Endodermal cell (in vitro differentiated cells): ENCODE data around the gene PATL1. TPM values are rescaled to one million over a fixed set of nuclear protein-coding genes. Genes with fewer than 3 reads are reported as not detected.
"Not testable (repeated sequence)": the region's sequence is repeated elsewhere in the genome, so short reads cannot be mapped to it uniquely, and the experiment has no call there.

ENCODE experiments used
- DNase-seq: peaks from one replicate; pipeline ENCODE4 v3.0.0-alpha.2; 2017
- H3K27ac ChIP-seq: 2 replicates; pipeline ENCODE4 v1.5.1; 2013; ENCODE audit warnings: mild to moderate bottlenecking, low read depth, low read length, moderate library complexity
- H3K27me3 ChIP-seq: 2 replicates; pipeline ENCODE4 v1.6.1; 2013; ENCODE audit warnings: mild to moderate bottlenecking, low read length, moderate library complexity; ENCODE audit not compliant: insufficient read depth, control insufficient read depth, poor library complexity, severe bottlenecking
- H3K36me3 ChIP-seq: 2 replicates; pipeline ENCODE4 v1.7.0; 2013; ENCODE audit warnings: mild to moderate bottlenecking, low read length, moderate library complexity; ENCODE audit not compliant: control insufficient read depth, insufficient read depth
- H3K4me1 ChIP-seq: one replicate; pipeline ENCODE4 v1.7.0; 2013; ENCODE audit warnings: low read length; ENCODE audit not compliant: control insufficient read depth, insufficient read depth
- H3K4me3 ChIP-seq: 2 replicates; pipeline ENCODE4 v1.5.1; 2013; ENCODE audit warnings: mild to moderate bottlenecking, low read length, moderate library complexity
- H3K9ac ChIP-seq: 2 replicates; pipeline ENCODE4 v1.6.1; 2013; ENCODE audit warnings: mild to moderate bottlenecking, low read length, moderate library complexity; ENCODE audit not compliant: poor library complexity, severe bottlenecking; ENCODE audit errors: extremely low read depth
- H3K9me3 ChIP-seq: 2 replicates; pipeline ENCODE4 v1.6.1; 2013; ENCODE audit warnings: mild to moderate bottlenecking, low read length, moderate library complexity; ENCODE audit not compliant: control insufficient read depth
- H3K27ac Mint-ChIP-seq: 2 replicates; pipeline ENCODE4 v1.8.0; 2020; ENCODE audit warnings: mixed read lengths
- H3K27me3 Mint-ChIP-seq: 2 replicates; pipeline ENCODE4 v1.8.0; 2021; ENCODE audit warnings: mild to moderate bottlenecking, mixed read lengths; ENCODE audit not compliant: insufficient read depth
- H3K36me3 Mint-ChIP-seq: 2 replicates; pipeline ENCODE4 v1.8.0; 2020; ENCODE audit warnings: low read depth, mixed read lengths
- H3K4me1 Mint-ChIP-seq: 2 replicates; pipeline ENCODE4 v1.8.0; 2020; ENCODE audit warnings: mixed read lengths
- H3K4me3 Mint-ChIP-seq: 2 replicates; pipeline ENCODE4 v1.8.0; 2020; ENCODE audit warnings: mild to moderate bottlenecking, moderate library complexity, mixed read lengths
- H3K9me3 Mint-ChIP-seq: 2 replicates; pipeline ENCODE4 v1.8.0; 2020; ENCODE audit warnings: mild to moderate bottlenecking, mixed read lengths
- CTCF ChIP-seq: fragments of 200-600 bp; sonication (generic); conservative IDR thresholded peaks from 2 replicates; pipeline ENCODE4 v1.5.0; 2021; ENCODE audit warnings: antibody characterized with exemption, mild to moderate bottlenecking
- WGBS, 2 experiments: methylation state at CpG; one replicate each; pipeline versions ENCODE4 v1.1.5 to v1.1.7; 2013; ENCODE audit warnings: missing lambda C conversion rate in 2 of 2, mixed read lengths in 1 of 2; ENCODE audit not compliant: insufficient coverage in 1 of 2, insufficient read length in 1 of 2; 5-methylcytosine and 5-hydroxymethylcytosine counted together
- total RNA-seq, 2 donors: library from RNA; stranded (reverse); fragmentation: NEBNext Ultra II Directional in 1 of 2; extraction: Animal tissue kit (Norgen Biotek cat#: 25700) in 1 of 2; gene quantifications; 2 replicates in 1 of 2; 3 replicates in 1 of 2; pipeline ENCODE4 v1.2.1, GENCODE V29; 2021

The PATL1 gene
- total RNA-seq, 2 donors from 2014 or later = 41.0 to 45.7 TPM

- TF ChIP-seq CTCF = no peak
- H3K9ac ChIP-seq = no peak overlapping the region
- peaks cover 32% of the 10 kb centered on the region for H3K9me3 ChIP-seq
- H3K4me3 Mint-ChIP-seq = no peak overlapping the region
- no peaks in the 10 kb centered on the region for H3K36me3 ChIP-seq
- WGBS, 2 experiments = 86 to 94% methylated on average over 2 to 3 of the region's 3 CpGs
- H3K4me1 Mint-ChIP-seq = no peaks in the 10 kb centered on the region
- no peak for DNase-seq
- no peaks in the 10 kb centered on the region for H3K36me3 Mint-ChIP-seq
- H3K27ac Mint-ChIP-seq = no peak overlapping the region
- peaks cover 18% of the 10 kb centered on the region for H3K27me3 Mint-ChIP-seq
- no peaks in the 10 kb centered on the region for H3K4me1 ChIP-seq
- H3K27me3 ChIP-seq = peaks cover 8% of the 10 kb centered on the region
- peaks cover 17% of the 10 kb centered on the region for H3K9me3 Mint-ChIP-seq
- H3K4me3 ChIP-seq = no peak overlapping the region
- no peak overlapping the region for H3K27ac ChIP-seq
Observed at GRCh38 chr11:59689015-59689414, 20.2 kb upstream of the PATL1 start.

- H3K4me3 Mint-ChIP-seq = peak overlapping the region; percentile 24
Observed at GRCh38 chr11:59681260-59681725, 12.5 kb upstream of the PATL1 start.

GRCh38 chr11:59680287-59681154 is 11.7 kb upstream of the PATL1 start:
- H3K27ac ChIP-seq = no peak overlapping the region
- H3K4me3 Mint-ChIP-seq = peak overlapping the region; percentile 24

More at GRCh38 chr11:59681260-59681725, 12.5 kb upstream of the PATL1 start:
- not testable (repeated sequence) for H3K36me3 ChIP-seq, H3K4me1 ChIP-seq, H3K27me3 Mint-ChIP-seq, H3K36me3 Mint-ChIP-seq, H3K27me3 ChIP-seq, H3K9ac ChIP-seq, H3K27ac ChIP-seq, DNase-seq
- WGBS, 2 experiments = 44 to 74% methylated on average over 4 to 7 of the region's 7 CpGs
- H3K27ac Mint-ChIP-seq = peak overlapping the region; percentile 86
- peak overlapping the region; percentile 67 for H3K4me3 ChIP-seq
- H3K9me3 Mint-ChIP-seq = peaks cover 19% of the 10 kb centered on the region
- peaks cover 20% of the 10 kb centered on the region for H3K4me1 Mint-ChIP-seq
- H3K9me3 ChIP-seq = peaks cover 47% of the 10 kb centered on the region

More at GRCh38 chr11:59680287-59681154, 11.7 kb upstream of the PATL1 start:
- DNase-seq = peak; percentile 93
- H3K9ac ChIP-seq = no peak overlapping the region
- 58% methylated on average over 1 of the region's 1 CpG; no CpG with 5 or more reads in 1 of the 2 experiments for WGBS, 2 experiments
- no peaks in the 10 kb centered on the region for H3K36me3 ChIP-seq
- TF ChIP-seq CTCF = peak; percentile 91
- Mint-ChIP-seq H3K9me3 (peaks cover 19% of the 10 kb centered on the region), H3K27ac (peak overlapping the region; percentile 86), H3K36me3 (no peaks in the 10 kb centered on the region), H3K4me1 (peaks cover 20% of the 10 kb centered on the region), H3K27me3 (peaks cover 6% of the 10 kb centered on the region)
- H3K4me3 ChIP-seq = peak overlapping the region; percentile 67
- H3K27me3 ChIP-seq = peaks cover 1% of the 10 kb centered on the region
- peaks cover 47% of the 10 kb centered on the region for H3K9me3 ChIP-seq
- H3K4me1 ChIP-seq = no peaks in the 10 kb centered on the region
